SK-N-SH (cell line): ENCODE measurements around the gene CMC2.

Experiments
- CTCF ChIP-seq: fragments of 200-600 bp; sonication (generic); IDR thresholded peaks from 2 replicates; pipeline ENCODE4 v1.6.1; 2017; ENCODE audit warnings: antibody characterized with exemption, mild to moderate bottlenecking, moderate library complexity
- EP300 ChIP-seq, 2 experiments: IDR thresholded peaks; 2 replicates each; pipeline versions ENCODE4 v1.4.0 to v1.6.1; 2012; ENCODE audit warnings: borderline replicate concordance in 1 of 2, low read depth in 1 of 2, low read length in 1 of 2
- GABPA ChIP-seq: IDR thresholded peaks from 2 replicates; pipeline ENCODE4 v1.4.0; 2012; ENCODE audit warnings: low read depth, mild to moderate bottlenecking
- MXI1 ChIP-seq: IDR thresholded peaks from 2 replicates; pipeline ENCODE4 v1.6.1; 2012; ENCODE audit warnings: mild to moderate bottlenecking, low read depth, low read length, improper control_type of control experiment
- NFIC ChIP-seq: IDR thresholded peaks from 2 replicates; pipeline ENCODE4 v1.4.0; 2012; ENCODE audit warnings: borderline replicate concordance
- POLR2AphosphoS5 ChIP-seq: IDR thresholded peaks from 2 replicates; pipeline ENCODE4 v1.6.1; 2012; ENCODE audit warnings: low read depth, low read length
- TF ChIP-seq, protein P1 (sequence below): fragments of 150-350 bp; IDR thresholded peaks from 2 replicates; pipeline ENCODE4 v1.6.1; 2016; ENCODE audit warnings: mild to moderate bottlenecking, low read depth, low read length

DNA sequence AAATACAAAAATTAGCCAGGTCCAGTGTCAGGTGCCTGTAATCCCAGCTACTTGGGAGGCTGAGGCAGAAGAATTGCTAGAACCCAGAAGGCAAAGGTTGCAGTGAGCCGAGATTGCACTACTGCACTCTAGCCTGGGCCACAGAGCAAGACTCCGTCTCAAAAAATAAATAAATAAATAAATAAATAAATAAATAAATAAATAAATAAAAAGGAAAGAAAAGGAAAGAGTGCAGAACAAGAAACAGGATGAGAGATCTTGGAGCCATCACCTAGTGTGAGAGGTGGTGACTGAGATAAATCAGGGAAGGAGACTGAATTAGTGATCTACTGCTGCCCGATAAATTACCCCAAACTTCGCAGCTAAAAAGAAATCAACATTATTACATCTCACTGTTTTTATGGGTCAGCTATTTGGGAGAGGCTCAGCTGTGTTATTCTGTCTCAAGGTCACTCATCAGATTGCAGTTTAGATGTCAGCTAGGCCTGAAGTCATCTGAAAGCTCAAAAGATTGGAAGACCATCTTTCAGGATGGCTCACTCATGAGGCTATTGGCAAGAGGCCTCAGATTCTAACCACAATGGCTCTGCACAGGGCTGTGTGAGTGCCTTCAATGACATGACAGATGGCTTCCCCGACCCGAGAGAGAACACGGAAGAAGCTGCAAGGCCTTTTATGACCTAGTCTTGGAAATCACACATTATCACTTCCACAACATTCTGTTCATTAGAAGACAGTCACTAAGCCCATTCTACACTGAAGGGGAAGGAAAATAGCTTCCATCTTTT, 66.4 kb downstream of the CMC2 start:
- TF ChIP-seq EP300 (IDR thresholded peaks at IDR 0.05; ENCODE audit: borderline replicate concordance in 1 of 2, low read depth in 1 of 2, low read length in 1 of 2) (no peak), MXI1 (no peak), CTCF (no peak), GABPA (no peak), POLR2AphosphoS5 (no peak), NFIC (no peak)
- TF ChIP-seq, protein P1, sequence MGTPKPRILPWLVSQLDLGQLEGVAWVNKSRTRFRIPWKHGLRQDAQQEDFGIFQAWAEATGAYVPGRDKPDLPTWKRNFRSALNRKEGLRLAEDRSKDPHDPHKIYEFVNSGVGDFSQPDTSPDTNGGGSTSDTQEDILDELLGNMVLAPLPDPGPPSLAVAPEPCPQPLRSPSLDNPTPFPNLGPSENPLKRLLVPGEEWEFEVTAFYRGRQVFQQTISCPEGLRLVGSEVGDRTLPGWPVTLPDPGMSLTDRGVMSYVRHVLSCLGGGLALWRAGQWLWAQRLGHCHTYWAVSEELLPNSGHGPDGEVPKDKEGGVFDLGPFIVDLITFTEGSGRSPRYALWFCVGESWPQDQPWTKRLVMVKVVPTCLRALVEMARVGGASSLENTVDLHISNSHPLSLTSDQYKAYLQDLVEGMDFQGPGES = no peak
